A549 (cell line): ENCODE data around the gene UNC5A. TPM values are rescaled to one million over a fixed set of nuclear protein-coding genes. Genes with fewer than 3 reads are reported as not detected.

ENCODE experiments used
- ATAC-seq, 2 experiments: fragments of 200-7000 bp in 1 of 2; fragments of >200 bp in 1 of 2; cut with Nextera tagmentation in 1 of 2; cut with Tn5 transposase in 1 of 2; 3 replicates each; pipeline versions ENCODE4 v1.8.0 to v1.9.1; 2018 to 2020; ENCODE audit warnings: mild to moderate bottlenecking in 1 of 2, moderate library complexity in 1 of 2
- CTCF ChIA-PET: fragments of 300-600 bp; sonication (Branson Sonifier 250); formaldehyde crosslinking; extraction: SDS; loops from one replicate; lab custom pipeline; 2021; ENCODE audit warnings: antibody characterized with exemption, inconsistent platforms; lab: Yijun Ruan, JAX
- POLR2A ChIA-PET: fragments of 350-600 bp; formaldehyde crosslinking; extraction: SDS; loops from one replicate; lab custom pipeline; 2021; ENCODE audit warnings: antibody characterized with exemption, inconsistent platforms; lab: Yijun Ruan, JAX
- DNase-seq, 2 experiments: peaks; one replicate each; pipeline versions ENCODE4 v3.0.0 to v3.0.0-alpha.2; 2011 to 2016; ENCODE audit warnings: low read depth in 1 of 2, low spot score in 1 of 2
- FAIRE-seq: peaks from 2 replicates; lab custom pipeline; 2011; peaks lifted over from hg19 to GRCh38; lab: Jason Lieb, UNC
- H3K27ac ChIP-seq, 2 experiments: fragments of >200 bp; sonication (Bioruptor Twin); formaldehyde crosslinking; 3 replicates each; pipeline ENCODE4 v1.5.1; 2016 to 2017
- H3K4me1 ChIP-seq: fragments of >200 bp; sonication (Bioruptor Twin); formaldehyde crosslinking; 3 replicates; pipeline ENCODE4 v1.6.1; 2016
- H3K4me2 ChIP-seq: fragments of >200 bp; sonication (Bioruptor Twin); formaldehyde crosslinking; 3 replicates; pipeline ENCODE4 v1.6.1; 2016
- H3K4me3 ChIP-seq: fragments of >200 bp; sonication (Bioruptor Twin); formaldehyde crosslinking; 3 replicates; pipeline ENCODE4 v1.5.1; 2016
- H3K9me3 ChIP-seq: fragments of >200 bp; sonication (Bioruptor Twin); formaldehyde crosslinking; 3 replicates; pipeline ENCODE4 v1.6.1; 2016
- CEBPB ChIP-seq, 2 experiments: fragments of >200 bp in 1 of 2; sonication (Bioruptor Twin) in 1 of 2; formaldehyde crosslinking in 1 of 2; IDR thresholded peaks; 2 replicates each; pipeline ENCODE4 v1.6.1; 2012 to 2016
- CHD4 ChIP-seq: fragments of 200-600 bp; sonication (generic); IDR thresholded peaks from 2 replicates; pipeline ENCODE4 v1.6.1; 2016; ENCODE audit warnings: antibody characterized with exemption, mild to moderate bottlenecking, borderline replicate concordance
- FOSL2 ChIP-seq, 2 experiments: fragments of 450-650 bp in 1 of 2; fragments of >200 bp in 1 of 2; sonication (Bioruptor Twin) in 1 of 2; formaldehyde crosslinking; IDR thresholded peaks; 2 replicates each; pipeline versions ENCODE4 v1.5.0 to v1.6.1; 2016 to 2020; ENCODE audit warnings: mild to moderate bottlenecking in 1 of 2, moderate library complexity in 1 of 2
- GATA3 ChIP-seq: IDR thresholded peaks from 2 replicates; pipeline ENCODE4 v1.6.1; 2012; ENCODE audit warnings: borderline replicate concordance
- HDAC2 ChIP-seq: fragments of 200-600 bp; sonication (generic); IDR thresholded peaks from 2 replicates; pipeline ENCODE4 v1.6.1; 2016
- HEYL ChIP-seq: fragments of 250-450 bp; sonication (Bioruptor Pico); IDR thresholded peaks from 2 replicates; pipeline ENCODE4 v1.8.0; 2021; ENCODE audit warnings: mild to moderate bottlenecking, moderate library complexity
- HOXB13 ChIP-seq: fragments of 250-450 bp; sonication (Bioruptor Pico); IDR thresholded peaks from 2 replicates; pipeline ENCODE4 v1.5.0; 2020; ENCODE audit warnings: low read depth, mild to moderate bottlenecking, moderate library complexity
- HOXB5 ChIP-seq: fragments of 250-450 bp; sonication (Bioruptor Pico); IDR thresholded peaks from 2 replicates; pipeline ENCODE4 v1.5.0; 2020; ENCODE audit warnings: mild to moderate bottlenecking, moderate library complexity
- JUNB ChIP-seq: fragments of >200 bp; sonication (Bioruptor Twin); formaldehyde crosslinking; IDR thresholded peaks from 2 replicates; pipeline ENCODE4 v1.6.1; 2016
- KDM1A ChIP-seq: fragments of 200-600 bp; sonication (generic); IDR thresholded peaks from 2 replicates; pipeline ENCODE4 v1.6.1; 2016; ENCODE audit warnings: low read depth, mild to moderate bottlenecking
- KDM5A ChIP-seq: fragments of 200-600 bp; sonication (generic); IDR thresholded peaks from 2 replicates; pipeline ENCODE4 v1.6.1; 2016; ENCODE audit warnings: antibody characterized with exemption, mild to moderate bottlenecking
- MAZ ChIP-seq: fragments of 150-350 bp; IDR thresholded peaks from 2 replicates; pipeline ENCODE4 v1.6.1; 2014; ENCODE audit warnings: antibody characterized with exemption, low read depth, low read length, borderline replicate concordance
- NPAS2 ChIP-seq: fragments of 250-450 bp; sonication (Bioruptor Pico); IDR thresholded peaks from 2 replicates; pipeline ENCODE4 v1.8.0; 2022; ENCODE audit warnings: mild to moderate bottlenecking, moderate library complexity, borderline replicate concordance
- PHF8 ChIP-seq: fragments of 200-600 bp; sonication (generic); IDR thresholded peaks from 2 replicates; pipeline ENCODE4 v1.6.1; 2016; ENCODE audit warnings: low read depth, mild to moderate bottlenecking, antibody characterized with exemption, moderate library complexity, borderline replicate concordance
- POLR2A ChIP-seq: IDR thresholded peaks from 2 replicates; pipeline ENCODE4 v1.6.1; 2012; ENCODE audit warnings: mild to moderate bottlenecking, low read length
- RAD21 ChIP-seq, 2 experiments: fragments of >200 bp in 1 of 2; sonication (Bioruptor Twin) in 1 of 2; formaldehyde crosslinking in 1 of 2; IDR thresholded peaks in 1 of 2; conservative IDR thresholded peaks in 1 of 2; 2 replicates in 1 of 2; 3 replicates in 1 of 2; pipeline ENCODE4 v1.6.1; 2012 to 2018; ENCODE audit warnings: inconsistent platforms in 1 of 2
- TP53 ChIP-seq: fragments of 250-450 bp; sonication (Bioruptor Pico); IDR thresholded peaks from 2 replicates; pipeline ENCODE4 v1.5.0; 2021; ENCODE audit warnings: mild to moderate bottlenecking, moderate library complexity
- USF2 ChIP-seq: fragments of 450-650 bp; IDR thresholded peaks from 2 replicates; pipeline ENCODE4 v1.6.1; 2014; ENCODE audit warnings: antibody characterized with exemption
- ZC3H11A ChIP-seq: fragments of 450-650 bp; IDR thresholded peaks from 2 replicates; pipeline ENCODE4 v1.6.1; 2014; ENCODE audit warnings: antibody characterized with exemption, mild to moderate bottlenecking
- ZFP36 ChIP-seq: fragments of 450-650 bp; IDR thresholded peaks from 2 replicates; pipeline ENCODE4 v1.6.1; 2014; ENCODE audit warnings: borderline replicate concordance; ENCODE audit not compliant: partially characterized antibody
- WGBS: methylation state at CpG from one replicate; pipeline ENCODE4 v1.1.6; 2017; ENCODE audit errors: missing lambda C conversion rate; 5-methylcytosine and 5-hydroxymethylcytosine counted together
- polyA plus RNA-seq, 4 experiments: library from polyadenylated mRNA; depleted of rRNA in 3 of 4; stranded (reverse); fragments of >200 nt; fragmentation: RNase III in 1 of 4; extraction: RNeasy Plus Mini Kit Qiagen cat#74134 plus additional on column Dnase treatment in 1 of 4; gene quantifications; 2 replicates in 3 of 4; 3 replicates in 1 of 4; pipeline ENCODE4 v1.2.3, GENCODE V29; 2011 to 2017

UNC5A gene
- polyA plus RNA-seq, 2 of the 4 experiments (the other 2 are of a cell fraction) = 0.03 to 0.14 TPM

GRCh38 chr5:176825957-176826356 lies 15.6 kb downstream of the UNC5A start:
- Histone ChIP-seq H3K9me3 (no peaks in the 10 kb centered on the region), H3K27ac (no peak overlapping the region), H3K4me1 (no peaks in the 10 kb centered on the region; the same call in 2 of the 3 replicates), H3K4me2 (no peak overlapping the region), H3K4me3 (no peak overlapping the region)
- DNase-seq (no peak), ATAC-seq (peak in 1 of 2 experiments; percentile 7; a peak in 1 of 6 replicates), FAIRE-seq (no peak)
- 61% methylated on average over 4 of the region's 4 CpGs for WGBS
- POLR2A ChIA-PET = no interaction called here
- CTCF ChIA-PET = interaction anchor here (1.8 to 2.3 kb wide), 2 partner anchors 11 to 165 kb away, joined by 5 to 15 read pairs; no protein-coding TSS in a partner anchor
- TF ChIP-seq TP53 (CRISPR knock-in tag) (no peak), HDAC2 (no peak), HEYL (CRISPR knock-in tag) (no peak), ZC3H11A (no peak), NPAS2 (CRISPR knock-in tag) (no peak), HOXB13 (CRISPR knock-in tag) (no peak), JUNB (no peak), FOSL2 (IDR thresholded peaks at IDR 0.05) (no peak), FOSL2 (CRISPR knock-in tag; IDR thresholded peaks at IDR 0.05) (no peak), ZFP36 (no peak), CEBPB (IDR thresholded peaks at IDR 0.05) (no peak), MAZ (no peak)

- ChIA-PET POLR2A (no interaction called here), CTCF (interaction anchor here (0.7 to 1.0 kb wide), 2 partner anchors 9 to 80 kb away, joined by 3 to 4 read pairs; no protein-coding TSS in a partner anchor)
- 52% methylated on average over 14 of the region's 14 CpGs for WGBS
- ATAC-seq = no peak
- Histone ChIP-seq H3K4me1 (no peaks in the 10 kb centered on the region), H3K4me2 (no peak overlapping the region), H3K9me3 (no peaks in the 10 kb centered on the region), H3K27ac (no peak overlapping the region), H3K4me3 (no peak overlapping the region)
- FAIRE-seq = no peak
- no peak for DNase-seq
- no peak for TF ChIP-seq KDM5A
- TF ChIP-seq FOSL2 (IDR thresholded peaks at IDR 0.05) = no peak
- no peak for TF ChIP-seq FOSL2 (CRISPR knock-in tag; IDR thresholded peaks at IDR 0.05)
- no peak for TF ChIP-seq HOXB5 (CRISPR knock-in tag)
- TF ChIP-seq NPAS2 (CRISPR knock-in tag) = no peak
- TF ChIP-seq USF2 = no peak
- no peak for TF ChIP-seq RAD21 (conservative IDR thresholded peaks at IDR 0.05 in 1 of 2, IDR thresholded peaks at IDR 0.05 in 1 of 2)
- no peak for TF ChIP-seq POLR2A
- TF ChIP-seq TP53 (CRISPR knock-in tag) = no peak
- TF ChIP-seq CHD4 = no peak
Measured at GRCh38 chr5:176827736-176828414, 17.5 kb downstream of the UNC5A start.

GRCh38 chr5:176829320-176829719 lies 19.0 kb downstream of the UNC5A start:
- ATAC-seq = no peak
- POLR2A ChIA-PET = no interaction called here
- CTCF ChIA-PET = no interaction called here

More at GRCh38 chr5:176829320-176829719, 19.0 kb downstream of the UNC5A start:
- no peak for DNase-seq
- TF ChIP-seq FOSL2 (IDR thresholded peaks at IDR 0.05) (no peak), FOSL2 (CRISPR knock-in tag; IDR thresholded peaks at IDR 0.05) (no peak), JUNB (no peak), PHF8 (no peak), GATA3 (no peak), MAZ (no peak), KDM1A (no peak)
- WGBS = 6% methylated on average over 2 of the region's 2 CpGs
- no peaks in the 10 kb centered on the region for H3K4me1 ChIP-seq
- H3K4me2 ChIP-seq = no peak overlapping the region
- no peak for FAIRE-seq
- no peaks in the 10 kb centered on the region for H3K9me3 ChIP-seq
- no peak overlapping the region for H3K4me3 ChIP-seq
- no peak overlapping the region for H3K27ac ChIP-seq
